Psoas muscle (tissue), 8 donors: ENCODE data around the gene TBC1D22A. TPM values are rescaled to one million over a fixed set of nuclear protein-coding genes. Genes with fewer than 3 reads are reported as not detected.

Experiments
- ATAC-seq, 4 donors: fragments of 200-7000 bp; cut with Tn5 transposase; one replicate each; pipeline ENCODE4 v1.9.1; 2020; ENCODE audit warnings: moderate library complexity in 3 of 4, mild to moderate bottlenecking in 2 of 4
- DNase-seq, 2 donors: peaks; one replicate each; pipeline ENCODE4 v3.0.0-alpha.2; 2020
- H3K27ac ChIP-seq: fragments of 200-600 bp; one replicate; pipeline ENCODE4 v1.8.0; 2022
- H3K27me3 ChIP-seq, 3 donors: fragments of 200-600 bp in 1 of 3; one replicate each; pipeline versions ENCODE4 v1.6.1 to v1.8.0; 2013 to 2022; ENCODE audit warnings: low read length in 2 of 3, mild to moderate bottlenecking in 2 of 3, moderate library complexity in 1 of 3; ENCODE audit not compliant: insufficient read depth in 3 of 3
- H3K36me3 ChIP-seq, 2 donors: fragments of 200-600 bp in 1 of 2; one replicate each; pipeline versions ENCODE4 v1.6.1 to v1.8.0; 2013 to 2022; ENCODE audit warnings: low read depth in 1 of 2, mild to moderate bottlenecking in 1 of 2, moderate library complexity in 1 of 2; ENCODE audit not compliant: insufficient read depth in 1 of 2
- H3K4me1 ChIP-seq: fragments of 200-600 bp; one replicate; pipeline ENCODE4 v1.8.0; 2022
- H3K4me3 ChIP-seq: fragments of 200-600 bp; one replicate; pipeline ENCODE4 v1.8.0; 2022; ENCODE audit warnings: mild to moderate bottlenecking
- H3K9me3 ChIP-seq: fragments of 200-600 bp; one replicate; pipeline ENCODE4 v1.8.0; 2022
- CTCF ChIP-seq: fragments of 200-600 bp; IDR thresholded peaks from one replicate; pipeline ENCODE4 v1.8.0; 2022; ENCODE audit warnings: antibody characterized with exemption
- WGBS, 3 donors: extraction: QIAGEN DNeasy Blood & Tissue Kit; methylation state at CpG; one replicate each; pipeline versions ENCODE4 v1.1.6 to v1.1.7; 2013; 5-methylcytosine and 5-hydroxymethylcytosine counted together
- intact Hi-C, 2 donors: fragments of 100-400 bp; cut with DNase I; formaldehyde crosslinking; loops; one replicate each; pipeline versions ENCODE4 v1.11.0 to v1.14.2; 2022
- polyA plus RNA-seq, 3 donors: library from polyadenylated mRNA; stranded (reverse); fragments of 200-250 nt; gene quantifications; one replicate each; pipeline ENCODE4 v1.2.3, GENCODE V29; 2013
- total RNA-seq, 4 donors: library from RNA; stranded (reverse); fragmentation: NEBNext Ultra II Directional in 2 of 4; extraction: Animal tissue kit (Norgen Biotek cat#: 25700) in 2 of 4; gene quantifications; one replicate each; pipeline versions ENCODE4 v1.2.1 to v1.2.4, GENCODE V29; 2021 to 2023
- donor health status: healthy with polysubstance abuse.
- donor health status: DM: no; HTN: no; CAD: no; lungs with moderate emphysema.
- donor health status: Bipolar disorder and iron deficiency.
- donor health status: healthy.
- donor health status: DM: yes; HTN: yes; CAD: no.
- donor health status: DM: no; HTN: no; CAD: no.
- donor health status: DM: no; HTN: no; CAD: no.
- donor health status: DM: yes; HTN: yes; CAD: no.

The TBC1D22A gene
- total and polyA plus RNA-seq, 7 donors, result 11.7 to 25.0 (median 18.9) TPM

DNA sequence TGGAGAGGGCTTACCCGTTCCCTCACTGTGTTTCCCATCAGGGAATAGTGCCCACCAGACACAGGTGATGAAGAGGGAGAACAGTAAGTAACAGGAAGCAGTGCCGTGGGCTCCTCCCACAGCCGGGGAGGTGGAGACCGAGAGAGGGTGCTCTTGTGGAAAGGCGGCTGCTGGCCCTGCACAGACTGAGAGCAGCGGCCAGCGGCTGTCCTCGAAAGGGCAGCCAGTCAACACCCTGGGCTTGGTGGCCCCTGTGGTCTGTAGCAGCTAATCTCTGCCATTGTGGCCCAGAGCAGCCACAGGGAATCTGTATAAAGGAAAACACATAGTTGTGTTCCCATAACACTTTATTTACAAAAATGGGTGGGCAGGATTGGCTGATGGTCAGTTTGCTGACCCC is 121.9 kb downstream of the TBC1D22A start:
- no peak for ATAC-seq
- intact Hi-C loops, result no loop called here
- Histone ChIP-seq H3K4me3 (no peak overlapping the region), H3K36me3 (no peaks in the 10 kb centered on the region), H3K27me3 (no peaks in the 10 kb centered on the region), H3K27ac (no peak overlapping the region), H3K9me3 (no peaks in the 10 kb centered on the region), H3K4me1 (no peaks in the 10 kb centered on the region)
- 90 to 94% (median 91%) methylated on average over 8 of the region's 8 CpGs for WGBS, 3 donors
- TF ChIP-seq CTCF, result no peak
- DNase-seq, result no peak

DNA sequence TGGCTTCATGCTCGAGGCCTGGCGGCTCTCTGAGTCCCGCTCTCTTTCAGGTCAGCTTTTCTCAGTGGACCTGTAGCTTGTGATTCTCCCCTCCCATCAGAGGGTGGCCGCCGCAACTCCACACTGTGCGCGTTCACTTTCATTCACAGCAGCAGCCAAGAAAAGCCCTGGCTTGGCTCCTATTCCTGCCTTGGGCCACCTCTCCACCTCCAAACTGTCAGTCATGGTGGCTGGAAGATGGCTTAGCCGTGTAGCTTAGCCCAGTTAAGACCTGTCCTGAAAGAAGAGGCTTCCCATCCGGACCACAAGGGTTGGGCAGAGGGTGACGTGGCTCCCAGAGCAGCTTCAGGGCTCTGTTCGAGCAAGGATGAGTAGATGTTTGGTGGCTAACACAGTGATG is 125.5 kb downstream of the TBC1D22A start:
- no peaks in the 10 kb centered on the region for H3K27me3 ChIP-seq
- no peaks in the 10 kb centered on the region for H3K9me3 ChIP-seq
- DNase-seq, result no peak
- no peaks in the 10 kb centered on the region for H3K4me1 ChIP-seq
- no peak overlapping the region for H3K4me3 ChIP-seq
- intact Hi-C loops, result no loop called here
- no peak overlapping the region for H3K27ac ChIP-seq
- peaks cover 0 to 15% of the 10 kb centered on the region in 2 donors for H3K36me3 ChIP-seq
- TF ChIP-seq CTCF, result no peak
- WGBS, 3 donors, result 95 to 98% (median 95%) methylated on average over 11 of the region's 11 CpGs
- ATAC-seq, result no peak

GRCh38 chr22:46890819-46891218 is 128.4 kb downstream of the TBC1D22A start:
- Histone ChIP-seq H3K27ac (no peak overlapping the region), H3K36me3 (peaks cover 0 to 29% of the 10 kb centered on the region in 2 donors), H3K27me3 (no peaks in the 10 kb centered on the region), H3K9me3 (no peaks in the 10 kb centered on the region), H3K4me3 (no peak overlapping the region), H3K4me1 (no peaks in the 10 kb centered on the region)
- DNase-seq, result no peak
- TF ChIP-seq CTCF, result no peak
- intact Hi-C loops, result no loop called here
- 87 to 94% (median 92%) methylated on average over 10 of the region's 10 CpGs for WGBS, 3 donors
- no peak for ATAC-seq

- Histone ChIP-seq H3K4me1 (no peaks in the 10 kb centered on the region), H3K27me3 (no peaks in the 10 kb centered on the region), H3K9me3 (no peaks in the 10 kb centered on the region), H3K4me3 (no peak overlapping the region), H3K36me3 (peaks cover 0 to 29% of the 10 kb centered on the region in 2 donors), H3K27ac (no peak overlapping the region)
- no peak for DNase-seq
- no peak for ATAC-seq
- no peak for TF ChIP-seq CTCF
- intact Hi-C loops, result no loop called here
- WGBS, 3 donors, result 96% methylated on average over 5 of the region's 5 CpGs
Measured at GRCh38 chr22:46891382-46891951, 129.0 kb downstream of the TBC1D22A start.

GRCh38 chr22:46892866-46893265 is 130.4 kb downstream of the TBC1D22A start:
- 84 to 96% (median 91%) methylated on average over 15 of the region's 15 CpGs for WGBS, 3 donors
- TF ChIP-seq CTCF, result no peak
- ATAC-seq, result no peak

More at GRCh38 chr22:46892866-46893265, 130.4 kb downstream of the TBC1D22A start:
- H3K36me3 ChIP-seq, result peaks cover 0 to 29% of the 10 kb centered on the region in 2 donors
- no peak overlapping the region for H3K27ac ChIP-seq
- no peaks in the 10 kb centered on the region for H3K27me3 ChIP-seq
- H3K4me1 ChIP-seq, result no peaks in the 10 kb centered on the region
- H3K4me3 ChIP-seq, result no peak overlapping the region
- DNase-seq, result no peak
- H3K9me3 ChIP-seq, result no peaks in the 10 kb centered on the region
- intact Hi-C loops, result no loop called here
